Measurements from ENCODE around the gene RPRD1A. TPM values are rescaled to one million over a fixed set of nuclear protein-coding genes. Genes with fewer than 3 reads are reported as not detected.

The RPRD1A gene
- total RNA-seq, 1 experiment from 2014 or later: 65.1 TPM

DNA sequence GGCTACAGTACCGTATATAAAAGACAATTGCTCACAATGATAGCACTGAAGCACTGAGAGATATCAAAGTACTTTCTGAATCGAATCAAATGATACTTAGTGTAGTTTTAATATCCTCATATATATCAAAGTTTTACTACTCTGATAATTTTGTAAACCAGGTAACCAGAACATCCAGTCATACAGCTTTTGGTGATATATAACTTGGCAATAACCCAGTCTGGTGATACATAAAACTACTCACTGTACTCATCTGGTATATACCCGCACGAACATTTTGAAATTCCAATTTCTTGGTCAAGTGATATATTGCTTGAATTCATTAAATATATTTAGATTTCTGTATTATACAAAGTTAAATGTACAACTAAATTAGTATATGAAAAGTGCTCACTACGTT lies 41.2 kb upstream of the RPRD1A start:
- Histone ChIP-seq H3K4me3 (ENCODE audit: low read depth, low read length, poor library complexity, severe bottlenecking) (no peak overlapping the region), H3K9me3 (ENCODE audit: low read depth, low read length, poor library complexity, severe bottlenecking) (no peaks in the 10 kb centered on the region), H3K36me3 (ENCODE audit: insufficient read depth, low read length, poor library complexity, severe bottlenecking) (peaks cover 32% of the 10 kb centered on the region), H3K27me3 (replicated peaks; ENCODE audit: insufficient read depth, low read depth, low read length, poor library complexity) (no peaks in the 10 kb centered on the region), H3K4me1 (ENCODE audit: insufficient read depth, low read length, poor library complexity, severe bottlenecking) (no peaks in the 10 kb centered on the region), H3K27ac (ENCODE audit: low read depth, low read length, poor library complexity, severe bottlenecking) (no peak overlapping the region)
- POLR2A ChIA-PET (ENCODE audit: low non-redundant PET): no interaction called here
- BruUV-seq (replicated peaks): TSS peak; percentile 86
- TF ChIP-seq, protein P1, sequence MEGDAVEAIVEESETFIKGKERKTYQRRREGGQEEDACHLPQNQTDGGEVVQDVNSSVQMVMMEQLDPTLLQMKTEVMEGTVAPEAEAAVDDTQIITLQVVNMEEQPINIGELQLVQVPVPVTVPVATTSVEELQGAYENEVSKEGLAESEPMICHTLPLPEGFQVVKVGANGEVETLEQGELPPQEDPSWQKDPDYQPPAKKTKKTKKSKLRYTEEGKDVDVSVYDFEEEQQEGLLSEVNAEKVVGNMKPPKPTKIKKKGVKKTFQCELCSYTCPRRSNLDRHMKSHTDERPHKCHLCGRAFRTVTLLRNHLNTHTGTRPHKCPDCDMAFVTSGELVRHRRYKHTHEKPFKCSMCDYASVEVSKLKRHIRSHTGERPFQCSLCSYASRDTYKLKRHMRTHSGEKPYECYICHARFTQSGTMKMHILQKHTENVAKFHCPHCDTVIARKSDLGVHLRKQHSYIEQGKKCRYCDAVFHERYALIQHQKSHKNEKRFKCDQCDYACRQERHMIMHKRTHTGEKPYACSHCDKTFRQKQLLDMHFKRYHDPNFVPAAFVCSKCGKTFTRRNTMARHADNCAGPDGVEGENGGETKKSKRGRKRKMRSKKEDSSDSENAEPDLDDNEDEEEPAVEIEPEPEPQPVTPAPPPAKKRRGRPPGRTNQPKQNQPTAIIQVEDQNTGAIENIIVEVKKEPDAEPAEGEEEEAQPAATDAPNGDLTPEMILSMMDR (conservative IDR thresholded peaks at IDR 0.05; ENCODE audit: low read depth, low read length): no peak
- TF ChIP-seq EZH2 (IDR thresholded peaks at IDR 0.05; ENCODE audit: borderline replicate concordance, low read depth, low read length, poor library complexity, severe bottlenecking): no peak
- CTCF ChIA-PET: no interaction called here
- intact Hi-C loops (cut with micrococcal nuclease; ENCODE audit: unreplicated experiment): no loop called here
- DNase-seq (ENCODE audit: low spot score): no peak

DNA sequence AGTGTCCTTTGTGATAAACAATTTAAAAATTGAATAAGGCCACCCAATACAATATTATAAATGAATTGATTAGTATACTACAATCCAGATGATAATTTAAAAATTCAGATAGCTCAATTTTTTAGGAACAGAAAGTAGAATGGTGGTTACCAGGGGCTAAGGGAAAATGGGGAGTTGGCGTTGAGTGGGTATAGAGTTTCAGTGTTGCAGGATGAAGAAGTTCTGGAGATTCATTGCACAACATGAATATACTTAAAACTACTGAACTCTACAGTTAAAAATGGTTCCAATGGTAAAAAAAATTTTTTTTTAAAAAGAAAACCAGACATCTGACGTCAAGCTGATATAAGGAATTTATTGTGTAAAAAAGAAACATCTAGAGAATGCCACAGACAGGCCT lies 40.8 kb upstream of the RPRD1A start:
- CTCF ChIA-PET: no interaction called here
- intact Hi-C loops (cut with micrococcal nuclease; ENCODE audit: unreplicated experiment): no loop called here
- no peak overlapping the region for H3K4me3 ChIP-seq (ENCODE audit: low read depth, low read length, poor library complexity, severe bottlenecking)
- H3K27ac ChIP-seq (ENCODE audit: low read depth, low read length, poor library complexity, severe bottlenecking): no peak overlapping the region
- H3K9me3 ChIP-seq (ENCODE audit: low read depth, low read length, poor library complexity, severe bottlenecking): no peaks in the 10 kb centered on the region
- no peaks in the 10 kb centered on the region for H3K27me3 ChIP-seq (replicated peaks; ENCODE audit: insufficient read depth, low read depth, low read length, poor library complexity)
- no peaks in the 10 kb centered on the region for H3K4me1 ChIP-seq (ENCODE audit: insufficient read depth, low read length, poor library complexity, severe bottlenecking)
- no peak for DNase-seq (ENCODE audit: low spot score)
- POLR2A ChIA-PET (ENCODE audit: low non-redundant PET): no interaction called here
- BruUV-seq (replicated peaks): no TSS peak
- peaks cover 28% of the 10 kb centered on the region for H3K36me3 ChIP-seq (ENCODE audit: insufficient read depth, low read length, poor library complexity, severe bottlenecking)
- no peak for TF ChIP-seq EZH2 (IDR thresholded peaks at IDR 0.05; ENCODE audit: borderline replicate concordance, low read depth, low read length, poor library complexity, severe bottlenecking)
- TF ChIP-seq, protein P1 (conservative IDR thresholded peaks at IDR 0.05; ENCODE audit: low read depth, low read length): no peak

DNA sequence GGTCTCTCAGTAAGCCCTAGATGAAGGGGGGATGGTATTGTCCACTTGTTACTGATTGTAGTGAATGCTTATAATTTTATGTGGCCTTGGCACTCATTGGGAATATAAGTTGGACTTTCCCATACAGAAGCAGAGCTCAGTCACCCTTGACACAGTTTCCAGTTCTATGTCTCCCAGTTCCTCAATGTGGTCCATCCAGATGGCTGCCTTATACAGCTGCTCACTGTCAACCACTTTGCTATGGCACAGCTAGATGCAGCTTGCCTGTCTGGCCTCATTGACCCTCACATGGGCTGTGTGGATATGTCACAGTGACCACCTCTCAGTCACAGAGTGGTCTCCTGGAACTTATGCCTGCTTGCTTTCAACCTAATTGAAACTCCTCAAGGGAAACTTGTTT lies 40.1 kb upstream of the RPRD1A start:
- Histone ChIP-seq H3K4me3 (ENCODE audit: low read depth, low read length, poor library complexity, severe bottlenecking) (no peak overlapping the region), H3K36me3 (ENCODE audit: insufficient read depth, low read length, poor library complexity, severe bottlenecking) (peaks cover 22% of the 10 kb centered on the region), H3K27ac (ENCODE audit: low read depth, low read length, poor library complexity, severe bottlenecking) (no peak overlapping the region), H3K9me3 (ENCODE audit: low read depth, low read length, poor library complexity, severe bottlenecking) (no peaks in the 10 kb centered on the region), H3K4me1 (ENCODE audit: insufficient read depth, low read length, poor library complexity, severe bottlenecking) (no peaks in the 10 kb centered on the region), H3K27me3 (replicated peaks; ENCODE audit: insufficient read depth, low read depth, low read length, poor library complexity) (no peaks in the 10 kb centered on the region)
- DNase-seq (ENCODE audit: low spot score): no peak
- ChIA-PET CTCF (no interaction called here), POLR2A (ENCODE audit: low non-redundant PET) (no interaction called here)
- intact Hi-C loops (cut with micrococcal nuclease; ENCODE audit: unreplicated experiment): no loop called here
- BruUV-seq (replicated peaks): no TSS peak
- TF ChIP-seq, protein P1 (conservative IDR thresholded peaks at IDR 0.05; ENCODE audit: low read depth, low read length): no peak
- no peak for TF ChIP-seq EZH2 (IDR thresholded peaks at IDR 0.05; ENCODE audit: borderline replicate concordance, low read depth, low read length, poor library complexity, severe bottlenecking)

Data from A673 (cell line).